ENCODE measurements around the gene C2CD4B.

The C2CD4B gene

GRCh38 chr15:62141200-62141599 lies 23.9 kb downstream of the C2CD4B start:
- intact Hi-C loops (cut with micrococcal nuclease): no loop called here
- Mint-ChIP-seq H3K27me3 (no peaks in the 10 kb centered on the region), H3K4me1 (ENCODE audit: low read depth) (peaks cover 7% of the 10 kb centered on the region), H3K36me3 (ENCODE audit: low read depth) (no peaks in the 10 kb centered on the region), H3K4me3 (no peak overlapping the region), H3K27ac (peak overlapping the region; percentile 67), H3K9me3 (no peaks in the 10 kb centered on the region)

- H3K27ac Mint-ChIP-seq: no peak overlapping the region
- intact Hi-C loops (cut with micrococcal nuclease): no loop called here
- no peaks in the 10 kb centered on the region for H3K9me3 Mint-ChIP-seq
- H3K36me3 Mint-ChIP-seq (ENCODE audit: low read depth): no peaks in the 10 kb centered on the region
- no peaks in the 10 kb centered on the region for H3K27me3 Mint-ChIP-seq
- peaks cover 7% of the 10 kb centered on the region for H3K4me1 Mint-ChIP-seq (ENCODE audit: low read depth)
- no peak overlapping the region for H3K4me3 Mint-ChIP-seq
Observed at GRCh38 chr15:62138124-62138523, 27.0 kb downstream of the C2CD4B start.

GRCh38 chr15:62136911-62137865 lies 27.9 kb downstream of the C2CD4B start:
- Mint-ChIP-seq H3K9me3 (no peaks in the 10 kb centered on the region), H3K4me1 (ENCODE audit: low read depth) (peaks cover 7% of the 10 kb centered on the region), H3K36me3 (ENCODE audit: low read depth) (no peaks in the 10 kb centered on the region), H3K27ac (no peak overlapping the region), H3K4me3 (no peak overlapping the region), H3K27me3 (no peaks in the 10 kb centered on the region)
- intact Hi-C loops (cut with micrococcal nuclease): no loop called here

GRCh38 chr15:62135532-62136134 lies 29.5 kb downstream of the C2CD4B start:
- Mint-ChIP-seq H3K27me3 (no peaks in the 10 kb centered on the region), H3K27ac (no peak overlapping the region), H3K9me3 (no peaks in the 10 kb centered on the region), H3K4me3 (no peak overlapping the region), H3K36me3 (ENCODE audit: low read depth) (no peaks in the 10 kb centered on the region), H3K4me1 (ENCODE audit: low read depth) (no peaks in the 10 kb centered on the region)
- intact Hi-C loops (cut with micrococcal nuclease): no loop called here

- no peaks in the 10 kb centered on the region for H3K9me3 Mint-ChIP-seq
- H3K27me3 Mint-ChIP-seq: peaks cover 2% of the 10 kb centered on the region
- no peaks in the 10 kb centered on the region for H3K4me1 Mint-ChIP-seq (ENCODE audit: low read depth)
- no peaks in the 10 kb centered on the region for H3K36me3 Mint-ChIP-seq (ENCODE audit: low read depth)
- no peak overlapping the region for H3K27ac Mint-ChIP-seq
- H3K4me3 Mint-ChIP-seq: no peak overlapping the region
- intact Hi-C loops (cut with micrococcal nuclease): no loop called here
Observed at GRCh38 chr15:62133141-62133540, 31.9 kb downstream of the C2CD4B start.

GRCh38 chr15:62128916-62129315 lies 36.2 kb downstream of the C2CD4B start:
- peaks cover 5% of the 10 kb centered on the region for H3K4me1 Mint-ChIP-seq (ENCODE audit: low read depth)
- no peak overlapping the region for H3K27ac Mint-ChIP-seq
- H3K9me3 Mint-ChIP-seq: no peaks in the 10 kb centered on the region
- H3K27me3 Mint-ChIP-seq: peaks cover 2% of the 10 kb centered on the region
- H3K4me3 Mint-ChIP-seq: no peak overlapping the region
- H3K36me3 Mint-ChIP-seq (ENCODE audit: low read depth): no peaks in the 10 kb centered on the region
- intact Hi-C loops (cut with micrococcal nuclease): no loop called here

- no peaks in the 10 kb centered on the region for H3K36me3 Mint-ChIP-seq (ENCODE audit: low read depth)
- H3K27me3 Mint-ChIP-seq: peaks cover 2% of the 10 kb centered on the region
- H3K4me1 Mint-ChIP-seq (ENCODE audit: low read depth): peaks cover 14% of the 10 kb centered on the region
- no peak overlapping the region for H3K27ac Mint-ChIP-seq
- no peak overlapping the region for H3K4me3 Mint-ChIP-seq
- H3K9me3 Mint-ChIP-seq: no peaks in the 10 kb centered on the region
- intact Hi-C loops (cut with micrococcal nuclease): no loop called here
Observed at GRCh38 chr15:62126364-62126763, 38.7 kb downstream of the C2CD4B start.

GRCh38 chr15:62125773-62126172 lies 39.3 kb downstream of the C2CD4B start:
- Mint-ChIP-seq H3K4me1 (ENCODE audit: low read depth) (peaks cover 14% of the 10 kb centered on the region), H3K27me3 (peaks cover 2% of the 10 kb centered on the region), H3K36me3 (ENCODE audit: low read depth) (no peaks in the 10 kb centered on the region), H3K27ac (no peak overlapping the region), H3K9me3 (no peaks in the 10 kb centered on the region), H3K4me3 (no peak overlapping the region)
- intact Hi-C loops (cut with micrococcal nuclease): no loop called here

GRCh38 chr15:62124973-62125303 lies 40.1 kb downstream of the C2CD4B start:
- Mint-ChIP-seq H3K4me1 (ENCODE audit: low read depth) (peaks cover 21% of the 10 kb centered on the region), H3K9me3 (no peaks in the 10 kb centered on the region), H3K27me3 (peaks cover under 1% of the 10 kb centered on the region), H3K36me3 (ENCODE audit: low read depth) (no peaks in the 10 kb centered on the region), H3K4me3 (no peak overlapping the region), H3K27ac (no peak overlapping the region)
- intact Hi-C loops (cut with micrococcal nuclease): no loop called here

- H3K4me3 Mint-ChIP-seq: no peak overlapping the region
- no peaks in the 10 kb centered on the region for H3K27me3 Mint-ChIP-seq
- peaks cover 24% of the 10 kb centered on the region for H3K4me1 Mint-ChIP-seq (ENCODE audit: low read depth)
- intact Hi-C loops (cut with micrococcal nuclease): no loop called here
- H3K27ac Mint-ChIP-seq: no peak overlapping the region
- H3K36me3 Mint-ChIP-seq (ENCODE audit: low read depth): no peaks in the 10 kb centered on the region
- H3K9me3 Mint-ChIP-seq: no peaks in the 10 kb centered on the region
Observed at GRCh38 chr15:62124176-62124972, 40.7 kb downstream of the C2CD4B start.

- Mint-ChIP-seq H3K4me3 (no peak overlapping the region), H3K27ac (peak overlapping the region; percentile 54), H3K27me3 (no peaks in the 10 kb centered on the region)
Observed at GRCh38 chr15:62122249-62122648, 42.8 kb downstream of the C2CD4B start.

GRCh38 chr15:62121273-62122015 lies 43.6 kb downstream of the C2CD4B start:
- no peaks in the 10 kb centered on the region for H3K27me3 Mint-ChIP-seq
- no peak overlapping the region for H3K4me3 Mint-ChIP-seq
- no peaks in the 10 kb centered on the region for H3K9me3 Mint-ChIP-seq
- H3K36me3 Mint-ChIP-seq (ENCODE audit: low read depth): no peaks in the 10 kb centered on the region
- peaks cover 30% of the 10 kb centered on the region for H3K4me1 Mint-ChIP-seq (ENCODE audit: low read depth)
- H3K27ac Mint-ChIP-seq: peak overlapping the region; percentile 54
- intact Hi-C loops (cut with micrococcal nuclease): no loop called here

More at GRCh38 chr15:62122249-62122648, 42.8 kb downstream of the C2CD4B start:
- peaks cover 30% of the 10 kb centered on the region for H3K4me1 Mint-ChIP-seq (ENCODE audit: low read depth)
- H3K9me3 Mint-ChIP-seq: no peaks in the 10 kb centered on the region
- intact Hi-C loops (cut with micrococcal nuclease): no loop called here
- no peaks in the 10 kb centered on the region for H3K36me3 Mint-ChIP-seq (ENCODE audit: low read depth)

- no peak overlapping the region for H3K27ac Mint-ChIP-seq
- peaks cover 30% of the 10 kb centered on the region for H3K4me1 Mint-ChIP-seq (ENCODE audit: low read depth)
- H3K4me3 Mint-ChIP-seq: no peak overlapping the region
- intact Hi-C loops (cut with micrococcal nuclease): no loop called here
- H3K36me3 Mint-ChIP-seq (ENCODE audit: low read depth): no peaks in the 10 kb centered on the region
- no peaks in the 10 kb centered on the region for H3K27me3 Mint-ChIP-seq
- no peaks in the 10 kb centered on the region for H3K9me3 Mint-ChIP-seq
Observed at GRCh38 chr15:62120776-62121175, 44.3 kb downstream of the C2CD4B start.
